ENCODE measurements around the gene PLXNA4.

- no peak for TF ChIP-seq POLR2AphosphoS5 (IDR thresholded peaks at IDR 0.05; ENCODE audit: low read depth, low read length)
- TF ChIP-seq TAF1 (IDR thresholded peaks at IDR 0.05; ENCODE audit: borderline replicate concordance, insufficient read depth, low read length), result no peak
These were observed 21.8 kb downstream of the PLXNA4 start for GRCh38 chr7:132554446-132554845.
